A549 (cell line): ENCODE data around the gene BCAS3. TPM values are rescaled to one million over a fixed set of nuclear protein-coding genes. Genes with fewer than 3 reads are reported as not detected.

ENCODE experiments used
- ATAC-seq, 2 experiments: fragments of 200-7000 bp in 1 of 2; fragments of >200 bp in 1 of 2; cut with Nextera tagmentation in 1 of 2; cut with Tn5 transposase in 1 of 2; 3 replicates each; pipeline versions ENCODE4 v1.8.0 to v1.9.1; 2018 to 2020; ENCODE audit warnings: mild to moderate bottlenecking in 1 of 2, moderate library complexity in 1 of 2
- CTCF ChIA-PET: fragments of 300-600 bp; sonication (Branson Sonifier 250); formaldehyde crosslinking; extraction: SDS; loops from one replicate; lab custom pipeline; 2021; ENCODE audit warnings: antibody characterized with exemption, inconsistent platforms; lab: Yijun Ruan, JAX
- POLR2A ChIA-PET: fragments of 350-600 bp; formaldehyde crosslinking; extraction: SDS; loops from one replicate; lab custom pipeline; 2021; ENCODE audit warnings: antibody characterized with exemption, inconsistent platforms; lab: Yijun Ruan, JAX
- DNase-seq, 2 experiments: peaks; one replicate each; pipeline versions ENCODE4 v3.0.0 to v3.0.0-alpha.2; 2011 to 2016; ENCODE audit warnings: low read depth in 1 of 2, low spot score in 1 of 2
- FAIRE-seq: peaks from 2 replicates; lab custom pipeline; 2011; peaks lifted over from hg19 to GRCh38; lab: Jason Lieb, UNC
- H3K27ac ChIP-seq, 2 experiments: fragments of >200 bp; sonication (Bioruptor Twin); formaldehyde crosslinking; 3 replicates each; pipeline ENCODE4 v1.5.1; 2016 to 2017
- H3K4me1 ChIP-seq: fragments of >200 bp; sonication (Bioruptor Twin); formaldehyde crosslinking; 3 replicates; pipeline ENCODE4 v1.6.1; 2016
- H3K4me2 ChIP-seq: fragments of >200 bp; sonication (Bioruptor Twin); formaldehyde crosslinking; 3 replicates; pipeline ENCODE4 v1.6.1; 2016
- H3K4me3 ChIP-seq: fragments of >200 bp; sonication (Bioruptor Twin); formaldehyde crosslinking; 3 replicates; pipeline ENCODE4 v1.5.1; 2016
- H3K9me3 ChIP-seq: fragments of >200 bp; sonication (Bioruptor Twin); formaldehyde crosslinking; 3 replicates; pipeline ENCODE4 v1.6.1; 2016
- CBX2 ChIP-seq: fragments of 200-600 bp; sonication (generic); IDR thresholded peaks from 2 replicates; pipeline ENCODE4 v1.6.1; 2016; ENCODE audit warnings: low read depth, mild to moderate bottlenecking, borderline replicate concordance
- CHD2 ChIP-seq: fragments of 150-350 bp; IDR thresholded peaks from 2 replicates; pipeline ENCODE4 v1.6.1; 2014; ENCODE audit warnings: low read length; ENCODE audit not compliant: partially characterized antibody
- EHMT2 ChIP-seq: fragments of 200-600 bp; sonication (generic); IDR thresholded peaks from 2 replicates; pipeline ENCODE4 v1.6.1; 2016; ENCODE audit warnings: antibody characterized with exemption, low read depth, mild to moderate bottlenecking, moderate library complexity
- EP300 ChIP-seq, 2 experiments: fragments of >200 bp; sonication (Bioruptor Twin); formaldehyde crosslinking; IDR thresholded peaks; 2 replicates in 1 of 2; 3 replicates in 1 of 2; pipeline ENCODE4 v1.6.1; 2016 to 2017
- FOSB ChIP-seq: fragments of 250-450 bp; sonication (Bioruptor Pico); IDR thresholded peaks from 2 replicates; pipeline ENCODE4 v1.5.0; 2020; ENCODE audit warnings: mild to moderate bottlenecking, moderate library complexity
- FOSL2 ChIP-seq, 2 experiments: fragments of 450-650 bp in 1 of 2; fragments of >200 bp in 1 of 2; sonication (Bioruptor Twin) in 1 of 2; formaldehyde crosslinking; IDR thresholded peaks; 2 replicates each; pipeline versions ENCODE4 v1.5.0 to v1.6.1; 2016 to 2020; ENCODE audit warnings: mild to moderate bottlenecking in 1 of 2, moderate library complexity in 1 of 2
- FOXS1 ChIP-seq: fragments of 250-450 bp; sonication (Bioruptor Pico); IDR thresholded peaks from 2 replicates; pipeline ENCODE4 v1.5.0; 2020; ENCODE audit warnings: mild to moderate bottlenecking, moderate library complexity
- HEYL ChIP-seq: fragments of 250-450 bp; sonication (Bioruptor Pico); IDR thresholded peaks from 2 replicates; pipeline ENCODE4 v1.8.0; 2021; ENCODE audit warnings: mild to moderate bottlenecking, moderate library complexity
- HOXA7 ChIP-seq: fragments of 250-450 bp; sonication (Bioruptor Pico); IDR thresholded peaks from 2 replicates; pipeline ENCODE4 v1.5.0; 2020; ENCODE audit warnings: mild to moderate bottlenecking, moderate library complexity
- HOXB5 ChIP-seq: fragments of 250-450 bp; sonication (Bioruptor Pico); IDR thresholded peaks from 2 replicates; pipeline ENCODE4 v1.5.0; 2020; ENCODE audit warnings: mild to moderate bottlenecking, moderate library complexity
- JUN ChIP-seq, 2 experiments: fragments of >200 bp; sonication (Bioruptor Twin); formaldehyde crosslinking; IDR thresholded peaks; 2 replicates in 1 of 2; 3 replicates in 1 of 2; pipeline ENCODE4 v1.6.1; 2016 to 2017
- JUNB ChIP-seq: fragments of >200 bp; sonication (Bioruptor Twin); formaldehyde crosslinking; IDR thresholded peaks from 2 replicates; pipeline ENCODE4 v1.6.1; 2016
- MAZ ChIP-seq: fragments of 150-350 bp; IDR thresholded peaks from 2 replicates; pipeline ENCODE4 v1.6.1; 2014; ENCODE audit warnings: antibody characterized with exemption, low read depth, low read length, borderline replicate concordance
- MYC ChIP-seq: IDR thresholded peaks from 2 replicates; pipeline ENCODE4 v1.6.1; 2012; ENCODE audit warnings: mild to moderate bottlenecking, inconsistent platforms, low read length, improper control_type of control experiment, borderline replicate concordance
- NFE2L2 ChIP-seq: fragments of 150-350 bp; conservative IDR thresholded peaks from 2 replicates; pipeline ENCODE4 v1.6.1; 2014; ENCODE audit warnings: low read length
- NR3C1 ChIP-seq: fragments of >200 bp; sonication (Bioruptor Twin); formaldehyde crosslinking; IDR thresholded peaks from 3 replicates; pipeline ENCODE4 v1.6.1; 2017
- PHF8 ChIP-seq: fragments of 200-600 bp; sonication (generic); IDR thresholded peaks from 2 replicates; pipeline ENCODE4 v1.6.1; 2016; ENCODE audit warnings: low read depth, mild to moderate bottlenecking, antibody characterized with exemption, moderate library complexity, borderline replicate concordance
- POLR2A ChIP-seq: IDR thresholded peaks from 2 replicates; pipeline ENCODE4 v1.6.1; 2012; ENCODE audit warnings: mild to moderate bottlenecking, low read length
- POLR2AphosphoS2 ChIP-seq: conservative IDR thresholded peaks from 2 replicates; pipeline ENCODE4 v1.6.1; 2012; ENCODE audit warnings: low read length, improper control_type of control experiment, inconsistent platforms
- RAD21 ChIP-seq, 2 experiments: fragments of >200 bp in 1 of 2; sonication (Bioruptor Twin) in 1 of 2; formaldehyde crosslinking in 1 of 2; IDR thresholded peaks in 1 of 2; conservative IDR thresholded peaks in 1 of 2; 2 replicates in 1 of 2; 3 replicates in 1 of 2; pipeline ENCODE4 v1.6.1; 2012 to 2018; ENCODE audit warnings: inconsistent platforms in 1 of 2
- RFX5 ChIP-seq: fragments of 450-650 bp; IDR thresholded peaks from 2 replicates; pipeline ENCODE4 v1.7.1; 2014; ENCODE audit warnings: antibody characterized with exemption, mild to moderate bottlenecking, moderate library complexity
- SMC3 ChIP-seq: fragments of >200 bp; sonication (Bioruptor Twin); formaldehyde crosslinking; IDR thresholded peaks from 3 replicates; pipeline ENCODE4 v1.6.1; 2018; ENCODE audit warnings: inconsistent platforms
- SREBF2 ChIP-seq: fragments of 450-650 bp; IDR thresholded peaks from 2 replicates; pipeline ENCODE4 v1.6.1; 2014; ENCODE audit warnings: mild to moderate bottlenecking, moderate library complexity
- TP53 ChIP-seq: fragments of 250-450 bp; sonication (Bioruptor Pico); IDR thresholded peaks from 2 replicates; pipeline ENCODE4 v1.5.0; 2021; ENCODE audit warnings: mild to moderate bottlenecking, moderate library complexity
- ZFP36 ChIP-seq: fragments of 450-650 bp; IDR thresholded peaks from 2 replicates; pipeline ENCODE4 v1.6.1; 2014; ENCODE audit warnings: borderline replicate concordance; ENCODE audit not compliant: partially characterized antibody
- ZNF302 ChIP-seq: fragments of 250-450 bp; sonication (Bioruptor Pico); IDR thresholded peaks from 2 replicates; pipeline ENCODE4 v1.9.0; 2021; ENCODE audit warnings: inconsistent platforms, mild to moderate bottlenecking, moderate library complexity
- WGBS: methylation state at CpG from one replicate; pipeline ENCODE4 v1.1.6; 2017; ENCODE audit errors: missing lambda C conversion rate; 5-methylcytosine and 5-hydroxymethylcytosine counted together
- polyA plus RNA-seq, 4 experiments: library from polyadenylated mRNA; depleted of rRNA in 3 of 4; stranded (reverse); fragments of >200 nt; fragmentation: RNase III in 1 of 4; extraction: RNeasy Plus Mini Kit Qiagen cat#74134 plus additional on column Dnase treatment in 1 of 4; gene quantifications; 2 replicates in 3 of 4; 3 replicates in 1 of 4; pipeline ENCODE4 v1.2.3, GENCODE V29; 2011 to 2017
- TF ChIP-seq, protein P1 (sequence below): fragments of >200 bp; sonication (Bioruptor Twin); formaldehyde crosslinking; IDR thresholded peaks from 2 replicates; pipeline ENCODE4 v1.6.1; 2016
- TF ChIP-seq, protein P2 (sequence below): IDR thresholded peaks from 2 replicates; pipeline ENCODE4 v1.6.1; 2012
- TF ChIP-seq, protein P3 (sequence below): fragments of 450-650 bp; IDR thresholded peaks from 2 replicates; pipeline ENCODE4 v1.6.1; 2014; ENCODE audit warnings: antibody characterized with exemption
- TF ChIP-seq, protein P4 (sequence below): fragments of 250-450 bp; sonication (Bioruptor Pico); IDR thresholded peaks from 2 replicates; pipeline ENCODE4 v1.5.0; 2020; ENCODE audit warnings: low read depth, mild to moderate bottlenecking, moderate library complexity
- TF ChIP-seq, protein P5 (sequence below): fragments of 250-450 bp; sonication (Bioruptor Pico); IDR thresholded peaks from 2 replicates; pipeline ENCODE4 v1.5.0; 2021; ENCODE audit warnings: mild to moderate bottlenecking, moderate library complexity, borderline replicate concordance

The BCAS3 gene
- polyA plus RNA-seq, 2 of the 4 experiments (the other 2 are of a cell fraction): 14.7 to 43.4 TPM

DNA sequence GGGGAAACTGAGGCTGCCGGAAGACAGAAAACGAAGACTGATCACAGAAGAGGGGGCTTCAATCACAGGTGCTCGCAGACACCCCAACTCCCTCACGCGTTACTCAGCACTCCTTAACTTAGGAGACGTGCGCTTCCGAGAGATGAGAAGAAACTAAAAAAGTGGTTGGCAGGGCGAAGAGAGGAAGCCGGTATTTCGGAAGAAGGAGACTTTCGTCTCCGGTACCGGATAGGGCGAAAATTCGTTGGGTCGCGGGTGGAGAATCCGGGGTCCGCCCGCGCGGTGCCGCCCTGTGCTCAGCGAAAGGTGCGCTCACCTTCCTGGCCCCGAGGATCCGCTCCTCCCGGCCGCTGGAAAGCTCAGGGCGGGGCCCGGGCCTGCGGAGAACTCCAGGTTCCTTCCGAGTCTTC lies 721.1 kb downstream of the BCAS3 start:
- ATAC-seq (no peak; a peak in 1 of 6 replicates), DNase-seq (no peak), FAIRE-seq (no peak)
- H3K9me3 ChIP-seq: no peaks in the 10 kb centered on the region
- ChIA-PET CTCF (interaction anchor here (0.6 to 7.0 kb wide), 13 partner anchors 9 to 1239 kb away, joined by 3 to 67 read pairs (median 4); no protein-coding TSS in a partner anchor), POLR2A (interaction anchor here (1.7 kb wide), 1 partner anchor 11 kb away, joined by 4 read pairs; no protein-coding TSS in a partner anchor)
- no peak for TF ChIP-seq PHF8
- TF ChIP-seq ZNF302 (CRISPR knock-in tag): no peak
- TF ChIP-seq JUN (IDR thresholded peaks at IDR 0.05): no peak
- no peak for TF ChIP-seq TP53 (CRISPR knock-in tag)
- TF ChIP-seq POLR2AphosphoS2: no peak
- peak overlapping the region; percentile 84 to 89 for H3K27ac ChIP-seq
- peaks cover 15% of the 10 kb centered on the region; the same call in 2 of the 3 replicates for H3K4me1 ChIP-seq
- peak overlapping the region; percentile 80 for H3K4me2 ChIP-seq
- WGBS: 26% methylated on average over 34 of the region's 34 CpGs
- peak overlapping the region; percentile 84 for H3K4me3 ChIP-seq

DNA sequence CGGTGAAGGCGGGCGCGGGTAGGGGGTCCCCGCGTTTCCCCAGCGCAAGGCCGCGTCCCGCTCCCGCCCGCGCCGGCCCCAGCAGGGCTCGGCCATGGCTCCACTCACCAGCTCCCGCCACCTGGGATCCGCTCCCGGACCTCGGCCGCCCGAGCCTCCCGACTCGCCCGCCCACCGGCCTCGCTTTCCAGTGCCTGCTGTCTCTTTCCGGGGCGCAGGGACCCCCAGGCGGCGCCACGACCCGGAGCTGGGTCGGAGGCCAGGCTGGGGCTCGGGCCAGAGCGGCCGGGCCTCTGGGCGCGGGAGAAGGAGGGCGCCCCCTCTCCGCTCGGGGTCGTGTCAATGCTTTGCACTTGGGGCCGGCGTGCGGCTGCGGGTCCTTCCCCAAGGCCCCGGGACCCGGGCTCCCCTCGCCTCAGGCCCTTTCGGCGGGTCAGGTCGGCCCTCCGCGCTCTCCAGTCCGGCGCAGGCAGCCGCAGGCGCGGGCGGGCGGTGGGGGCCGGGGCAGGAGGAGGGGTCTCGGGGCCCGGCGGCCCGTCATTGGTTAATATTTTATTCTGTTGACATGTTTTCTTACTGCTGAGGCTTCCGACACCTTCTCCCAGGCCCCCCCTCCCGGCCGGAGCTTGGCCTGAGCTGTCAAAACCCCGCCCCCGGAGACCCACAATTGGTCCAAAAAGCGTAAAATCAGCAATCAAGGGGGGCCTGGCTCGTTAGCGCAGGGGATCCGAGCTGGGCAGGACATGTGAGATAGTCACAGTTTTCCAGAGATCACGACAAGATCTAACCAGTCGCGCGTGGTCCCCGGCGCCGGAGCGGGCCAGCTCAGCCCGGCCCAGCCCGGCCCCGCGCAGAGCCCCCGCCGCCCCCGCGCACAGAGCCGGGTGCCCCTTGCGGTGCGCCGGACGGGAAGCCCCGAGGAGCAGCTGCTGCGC lies 721.7 kb downstream of the BCAS3 start, which contains the start of gene TBX2:
Gene TBX2, plus strand, starts transcription at position 713 of the 935 bp plus-strand sequence. CDS start 334 bp downstream, outside the sequence.
- FAIRE-seq (no peak), DNase-seq (peak; percentile 92 to 97), ATAC-seq (peak; percentile 65 to 88)
- no peaks in the 10 kb centered on the region for H3K9me3 ChIP-seq
- H3K4me3 ChIP-seq: peak within 1 kb of the TSS; percentile 84
- ChIA-PET POLR2A (interaction anchor here (0.6 to 1.7 kb wide), 7 partner anchors 10 to 679 kb away, joined by 3 to 10 read pairs (median 4); no protein-coding TSS in a partner anchor), CTCF (interaction anchor here (0.6 to 7.0 kb wide), 19 partner anchors 10 to 1238 kb away, joined by 3 to 67 read pairs (median 4); no protein-coding TSS in a partner anchor)
- peak within 1 kb of the TSS; percentile 84 to 89 for H3K27ac ChIP-seq
- H3K4me1 ChIP-seq: peaks cover 10% of the 10 kb centered on the region; the same call in 2 of the 3 replicates
- H3K4me2 ChIP-seq: peak within 1 kb of the TSS; percentile 80
- 1% methylated on average over 44 of the region's 98 CpGs for WGBS
- TF ChIP-seq, protein P1, sequence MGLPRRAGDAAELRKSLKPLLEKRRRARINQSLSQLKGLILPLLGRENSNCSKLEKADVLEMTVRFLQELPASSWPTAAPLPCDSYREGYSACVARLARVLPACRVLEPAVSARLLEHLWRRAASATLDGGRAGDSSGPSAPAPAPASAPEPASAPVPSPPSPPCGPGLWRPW: no peak
- no peak for TF ChIP-seq ZNF302 (CRISPR knock-in tag)
- no peak for TF ChIP-seq FOSB (CRISPR knock-in tag)
- no peak for TF ChIP-seq ZFP36
- no peak for TF ChIP-seq EP300 (IDR thresholded peaks at IDR 0.05)
- peak in 1 of 2 experiments; percentile 28; a peak in 3 of 5 replicates for TF ChIP-seq RAD21 (conservative IDR thresholded peaks at IDR 0.05 in 1 of 2, IDR thresholded peaks at IDR 0.05 in 1 of 2)
- no peak for TF ChIP-seq SREBF2
- TF ChIP-seq, protein P2, sequence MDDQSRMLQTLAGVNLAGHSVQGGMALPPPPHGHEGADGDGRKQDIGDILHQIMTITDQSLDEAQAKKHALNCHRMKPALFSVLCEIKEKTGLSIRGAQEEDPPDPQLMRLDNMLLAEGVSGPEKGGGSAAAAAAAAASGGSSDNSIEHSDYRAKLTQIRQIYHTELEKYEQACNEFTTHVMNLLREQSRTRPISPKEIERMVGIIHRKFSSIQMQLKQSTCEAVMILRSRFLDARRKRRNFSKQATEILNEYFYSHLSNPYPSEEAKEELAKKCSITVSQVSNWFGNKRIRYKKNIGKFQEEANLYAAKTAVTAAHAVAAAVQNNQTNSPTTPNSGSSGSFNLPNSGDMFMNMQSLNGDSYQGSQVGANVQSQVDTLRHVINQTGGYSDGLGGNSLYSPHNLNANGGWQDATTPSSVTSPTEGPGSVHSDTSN: no peak
- TF ChIP-seq MAZ: no peak
- no peak for TF ChIP-seq RFX5
- no peak for TF ChIP-seq MYC
- TF ChIP-seq HOXA7 (CRISPR knock-in tag): no peak
- TF ChIP-seq HEYL: no peak
- no peak for TF ChIP-seq EHMT2
- peak; percentile 17; the same call in 1 of the 3 replicates for TF ChIP-seq SMC3
- no peak for TF ChIP-seq FOSL2 (IDR thresholded peaks at IDR 0.05)
- TF ChIP-seq FOSL2 (CRISPR knock-in tag; IDR thresholded peaks at IDR 0.05): no peak
- TF ChIP-seq JUN (IDR thresholded peaks at IDR 0.05): peak; percentile 28 to 52; a peak in 4 of 5 replicates
- TF ChIP-seq NR3C1: no peak
- TF ChIP-seq POLR2AphosphoS2: no peak
- peak; percentile 43 for TF ChIP-seq POLR2A
- TF ChIP-seq FOXS1 (CRISPR knock-in tag): no peak
- TF ChIP-seq, protein P3, sequence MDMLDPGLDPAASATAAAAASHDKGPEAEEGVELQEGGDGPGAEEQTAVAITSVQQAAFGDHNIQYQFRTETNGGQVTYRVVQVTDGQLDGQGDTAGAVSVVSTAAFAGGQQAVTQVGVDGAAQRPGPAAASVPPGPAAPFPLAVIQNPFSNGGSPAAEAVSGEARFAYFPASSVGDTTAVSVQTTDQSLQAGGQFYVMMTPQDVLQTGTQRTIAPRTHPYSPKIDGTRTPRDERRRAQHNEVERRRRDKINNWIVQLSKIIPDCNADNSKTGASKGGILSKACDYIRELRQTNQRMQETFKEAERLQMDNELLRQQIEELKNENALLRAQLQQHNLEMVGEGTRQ: no peak
- TF ChIP-seq JUNB: no peak
- TF ChIP-seq CBX2: no peak
- TF ChIP-seq, protein P4, sequence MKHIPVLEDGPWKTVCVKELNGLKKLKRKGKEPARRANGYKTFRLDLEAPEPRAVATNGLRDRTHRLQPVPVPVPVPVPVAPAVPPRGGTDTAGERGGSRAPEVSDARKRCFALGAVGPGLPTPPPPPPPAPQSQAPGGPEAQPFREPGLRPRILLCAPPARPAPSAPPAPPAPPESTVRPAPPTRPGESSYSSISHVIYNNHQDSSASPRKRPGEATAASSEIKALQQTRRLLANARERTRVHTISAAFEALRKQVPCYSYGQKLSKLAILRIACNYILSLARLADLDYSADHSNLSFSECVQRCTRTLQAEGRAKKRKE (CRISPR knock-in tag): no peak
- no peak for TF ChIP-seq NFE2L2
- TF ChIP-seq CHD2: no peak
- TF ChIP-seq, protein P5, sequence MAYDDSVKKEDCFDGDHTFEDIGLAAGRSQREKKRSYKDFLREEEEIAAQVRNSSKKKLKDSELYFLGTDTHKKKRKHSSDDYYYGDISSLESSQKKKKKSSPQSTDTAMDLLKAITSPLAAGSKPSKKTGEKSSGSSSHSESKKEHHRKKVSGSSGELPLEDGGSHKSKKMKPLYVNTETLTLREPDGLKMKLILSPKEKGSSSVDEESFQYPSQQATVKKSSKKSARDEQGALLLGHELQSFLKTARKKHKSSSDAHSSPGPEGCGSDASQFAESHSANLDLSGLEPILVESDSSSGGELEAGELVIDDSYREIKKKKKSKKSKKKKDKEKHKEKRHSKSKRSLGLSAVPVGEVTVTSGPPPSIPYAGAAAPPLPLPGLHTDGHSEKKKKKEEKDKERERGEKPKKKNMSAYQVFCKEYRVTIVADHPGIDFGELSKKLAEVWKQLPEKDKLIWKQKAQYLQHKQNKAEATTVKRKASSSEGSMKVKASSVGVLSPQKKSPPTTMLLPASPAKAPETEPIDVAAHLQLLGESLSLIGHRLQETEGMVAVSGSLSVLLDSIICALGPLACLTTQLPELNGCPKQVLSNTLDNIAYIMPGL (CRISPR knock-in tag): peak; percentile 69; the same call in 1 of the 2 replicates
- no peak for TF ChIP-seq HOXB5 (CRISPR knock-in tag)
